ENCODE results near the gene MIP. TPM values are rescaled to one million over a fixed set of nuclear protein-coding genes. Genes with fewer than 3 reads are reported as not detected.

MIP gene
- total RNA-seq, 1 experiment from 2014 or later, result not detected

- no peak overlapping the region for H3K4me3 Mint-ChIP-seq (ENCODE audit: low read depth, unreplicated experiment)
- no TSS peak for BruUV-seq (replicated peaks)
- CTCF ChIA-PET, result no interaction called here
- peak overlapping the region; percentile 12 for H3K27ac Mint-ChIP-seq (ENCODE audit: unreplicated experiment)
- no peaks in the 10 kb centered on the region for H3K4me1 Mint-ChIP-seq (ENCODE audit: low read depth, unreplicated experiment)
- DNase-seq, result no peak
- H3K36me3 Mint-ChIP-seq (ENCODE audit: insufficient read depth, unreplicated experiment), result peaks cover 5% of the 10 kb centered on the region
- intact Hi-C loops (cut with micrococcal nuclease; ENCODE audit: unreplicated experiment), result no loop called here
- H3K27me3 Mint-ChIP-seq (ENCODE audit: unreplicated experiment), result no peaks in the 10 kb centered on the region
- no peaks in the 10 kb centered on the region for H3K9me3 Mint-ChIP-seq (ENCODE audit: low read depth, unreplicated experiment)
- no peak for TF ChIP-seq CTCF (IDR thresholded peaks at IDR 0.05; ENCODE audit: unreplicated experiment)
These were observed 22.5 kb upstream of the MIP start for GRCh38 chr12:56476972-56477432.

DNA sequence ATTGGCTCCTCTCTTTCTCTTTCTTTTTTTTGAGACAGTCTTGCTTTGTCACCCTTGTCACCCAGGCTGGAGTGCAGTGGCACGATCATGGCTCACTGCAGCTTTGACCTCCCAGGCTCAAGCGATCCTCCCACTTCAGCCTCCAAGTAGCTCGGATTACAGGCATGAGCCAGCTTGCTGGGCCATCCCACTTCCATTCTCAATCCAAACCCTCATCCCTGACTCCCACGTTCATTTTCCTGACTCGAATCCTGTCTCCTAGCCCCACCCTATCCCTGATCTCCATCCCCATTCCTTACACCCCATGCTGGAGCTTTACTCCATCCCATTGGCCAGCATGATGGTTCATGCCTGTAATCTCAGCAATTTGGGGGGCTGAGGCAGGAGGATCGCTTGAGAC lies 21.7 kb upstream of the MIP start:
- intact Hi-C loops (cut with micrococcal nuclease; ENCODE audit: unreplicated experiment), result no loop called here
- CTCF ChIA-PET, result interaction anchor here (0.7 kb wide), 1 partner anchor 349 kb away, joined by 9 read pairs; no protein-coding TSS in a partner anchor
- H3K27me3 Mint-ChIP-seq (ENCODE audit: unreplicated experiment), result no peaks in the 10 kb centered on the region
- no peak overlapping the region for H3K27ac Mint-ChIP-seq (ENCODE audit: unreplicated experiment)
- no peak for TF ChIP-seq CTCF (IDR thresholded peaks at IDR 0.05; ENCODE audit: unreplicated experiment)
- H3K36me3 Mint-ChIP-seq (ENCODE audit: insufficient read depth, unreplicated experiment), result peaks cover 5% of the 10 kb centered on the region
- BruUV-seq (replicated peaks), result no TSS peak
- DNase-seq, result no peak
- no peaks in the 10 kb centered on the region for H3K9me3 Mint-ChIP-seq (ENCODE audit: low read depth, unreplicated experiment)
- no peak overlapping the region for H3K4me3 Mint-ChIP-seq (ENCODE audit: low read depth, unreplicated experiment)
- no peaks in the 10 kb centered on the region for H3K4me1 Mint-ChIP-seq (ENCODE audit: low read depth, unreplicated experiment)

DNA sequence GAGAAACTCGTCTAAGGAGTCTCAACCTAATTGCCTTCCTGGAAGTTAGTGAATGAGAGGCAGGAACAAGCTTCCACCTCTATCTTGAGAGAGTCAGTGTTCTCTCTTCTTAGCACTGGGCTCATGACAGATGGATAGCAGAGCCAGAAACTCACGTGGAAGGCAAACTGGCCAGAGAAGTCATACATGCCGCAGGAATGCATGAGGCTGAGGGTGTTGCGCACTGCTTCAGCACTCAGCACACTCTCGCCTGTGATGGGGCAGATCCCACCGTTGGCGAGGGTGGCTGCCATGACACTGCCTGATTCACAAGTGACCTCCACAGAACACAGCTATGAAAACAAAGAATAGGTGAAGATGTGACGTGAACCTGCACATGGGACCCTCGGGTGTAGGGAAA lies 19.9 kb upstream of the MIP start:
- no peak overlapping the region for H3K4me3 Mint-ChIP-seq (ENCODE audit: low read depth, unreplicated experiment)
- H3K27me3 Mint-ChIP-seq (ENCODE audit: unreplicated experiment), result no peaks in the 10 kb centered on the region
- peaks cover 11% of the 10 kb centered on the region for H3K36me3 Mint-ChIP-seq (ENCODE audit: insufficient read depth, unreplicated experiment)
- no TSS peak for BruUV-seq (replicated peaks)
- TF ChIP-seq CTCF (IDR thresholded peaks at IDR 0.05; ENCODE audit: unreplicated experiment), result no peak
- no peak for DNase-seq
- no peaks in the 10 kb centered on the region for H3K9me3 Mint-ChIP-seq (ENCODE audit: low read depth, unreplicated experiment)
- CTCF ChIA-PET, result interaction anchor here (0.7 kb wide), 1 partner anchor 13 kb away, joined by 9 read pairs; no protein-coding TSS in a partner anchor
- intact Hi-C loops (cut with micrococcal nuclease; ENCODE audit: unreplicated experiment), result no loop called here
- peaks cover 8% of the 10 kb centered on the region for H3K4me1 Mint-ChIP-seq (ENCODE audit: low read depth, unreplicated experiment)
- H3K27ac Mint-ChIP-seq (ENCODE audit: unreplicated experiment), result no peak overlapping the region

DNA sequence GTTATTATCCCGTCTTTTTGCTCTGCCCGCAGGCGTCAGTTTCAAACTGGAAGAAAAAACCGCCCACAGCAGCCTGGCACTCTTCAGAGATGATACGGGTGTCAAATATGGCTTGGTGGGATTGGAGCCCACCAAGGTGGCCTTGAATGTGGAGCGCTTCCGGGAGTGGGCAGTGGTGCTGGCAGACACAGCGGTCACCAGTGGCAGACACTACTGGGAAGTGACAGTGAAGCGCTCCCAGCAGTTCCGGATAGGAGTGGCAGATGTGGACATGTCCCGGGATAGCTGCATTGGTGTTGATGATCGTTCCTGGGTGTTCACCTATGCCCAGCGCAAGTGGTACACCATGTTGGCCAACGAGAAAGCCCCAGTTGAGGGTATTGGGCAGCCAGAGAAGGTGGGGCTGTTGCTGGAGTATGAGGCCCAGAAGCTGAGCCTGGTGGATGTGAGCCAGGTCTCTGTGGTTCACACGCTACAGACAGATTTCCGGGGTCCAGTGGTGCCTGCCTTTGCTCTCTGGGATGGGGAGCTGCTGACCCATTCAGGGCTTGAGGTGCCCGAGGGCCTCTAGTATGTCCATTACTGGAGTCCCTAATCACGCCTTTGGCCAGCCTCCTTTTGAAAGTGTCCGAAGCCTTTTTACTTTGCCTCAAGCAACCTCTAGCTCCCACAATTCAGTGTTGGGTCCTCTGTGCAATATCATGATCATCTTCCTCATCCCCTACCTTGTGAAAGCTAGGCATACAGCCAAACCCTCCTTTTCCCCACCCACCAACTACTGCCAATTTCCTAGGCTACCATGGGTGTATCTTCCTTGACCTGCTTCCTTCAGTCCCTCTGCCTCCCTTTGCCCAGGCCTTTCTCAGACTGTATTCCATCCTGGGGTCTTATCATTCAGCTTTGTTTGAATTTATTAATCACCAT lies 14.8 kb upstream of the MIP start:
- intact Hi-C loops (cut with micrococcal nuclease; ENCODE audit: unreplicated experiment), result loop anchor here (10.0 kb wide), 2 partner anchors 104 to 344 kb away; partner anchors contain the start of genes APOF, ESYT1 and STAT2
- no peaks in the 10 kb centered on the region for H3K9me3 Mint-ChIP-seq (ENCODE audit: low read depth, unreplicated experiment)

More for the DNA sequence above, 14.8 kb upstream of the MIP start:
- no peaks in the 10 kb centered on the region for H3K27me3 Mint-ChIP-seq (ENCODE audit: unreplicated experiment)
- peaks cover 19% of the 10 kb centered on the region for H3K36me3 Mint-ChIP-seq (ENCODE audit: insufficient read depth, unreplicated experiment)
- CTCF ChIA-PET, result interaction anchor here (1.0 kb wide), 1 partner anchor 14 kb away, joined by 3 read pairs; no protein-coding TSS in a partner anchor
- H3K27ac Mint-ChIP-seq (ENCODE audit: unreplicated experiment), result peak overlapping the region; percentile 96
- no peak for DNase-seq
- peak overlapping the region; percentile 89 for H3K4me3 Mint-ChIP-seq (ENCODE audit: low read depth, unreplicated experiment)
- no peak for TF ChIP-seq CTCF (IDR thresholded peaks at IDR 0.05; ENCODE audit: unreplicated experiment)
- no TSS peak for BruUV-seq (replicated peaks)
- peaks cover 9% of the 10 kb centered on the region for H3K4me1 Mint-ChIP-seq (ENCODE audit: low read depth, unreplicated experiment)

Measured in Calu3 (cell line).